HG02943 (cell line): ENCODE data around the gene ARPP19.
"Not testable (repeated sequence)": the region's sequence is repeated elsewhere in the genome, so short reads cannot be mapped to it uniquely, and the experiment has no call there.

Experiments
- ATAC-seq: cut with Tn5 transposase; IDR thresholded peaks from one replicate; pipeline ENCODE4 v1.9.1; 2021; ENCODE audit warnings: mild to moderate bottlenecking, low read depth, moderate library complexity; ENCODE audit not compliant: unreplicated experiment

ARPP19 gene

GRCh38 chr15:52517014-52517413 lies 51.8 kb downstream of the ARPP19 start:
- no peak for ATAC-seq

DNA sequence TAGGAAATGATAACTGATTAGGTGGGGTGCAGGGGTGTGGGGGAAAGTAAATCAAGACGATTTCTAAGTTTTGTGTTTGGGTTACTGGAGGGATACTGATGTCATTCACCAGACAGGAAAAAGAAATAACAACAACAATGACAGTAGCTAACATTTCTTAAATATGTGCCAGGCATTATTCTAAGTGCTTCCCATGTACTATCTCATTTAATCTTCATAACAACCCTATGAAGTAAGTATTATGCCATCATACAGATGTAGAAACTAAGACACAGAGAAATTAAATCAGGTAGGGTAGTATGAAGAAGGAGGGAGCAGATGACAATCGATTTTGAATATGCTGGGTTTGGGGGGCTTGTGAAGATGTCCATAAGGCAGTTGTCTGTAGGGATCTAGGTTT lies 53.5 kb downstream of the ARPP19 start:
- ATAC-seq, result no peak

DNA sequence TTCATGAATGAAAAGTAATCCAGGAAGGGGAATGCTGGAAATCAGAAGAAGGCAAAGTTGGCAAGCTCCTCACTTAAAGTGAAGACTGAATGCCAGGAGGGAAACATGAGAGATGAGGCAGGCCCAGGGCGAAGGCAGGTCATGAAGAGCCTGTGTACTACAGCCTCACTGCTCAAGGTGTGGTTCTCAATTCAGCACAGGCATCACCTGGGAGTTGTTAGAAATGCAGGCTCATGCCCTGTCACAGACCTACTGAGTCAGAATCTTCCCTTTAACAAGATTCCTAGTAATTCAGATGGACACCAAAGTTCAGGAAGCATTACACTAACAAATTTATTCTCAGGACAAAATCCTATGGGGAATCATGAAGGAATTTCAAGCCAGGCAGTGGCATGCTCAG lies 54.3 kb downstream of the ARPP19 start:
- no peak for ATAC-seq

GRCh38 chr15:52512869-52513268 lies 56.0 kb downstream of the ARPP19 start:
- ATAC-seq, result not testable (repeated sequence)

GRCh38 chr15:52511084-52511483 lies 57.7 kb downstream of the ARPP19 start:
- ATAC-seq, result no peak

DNA sequence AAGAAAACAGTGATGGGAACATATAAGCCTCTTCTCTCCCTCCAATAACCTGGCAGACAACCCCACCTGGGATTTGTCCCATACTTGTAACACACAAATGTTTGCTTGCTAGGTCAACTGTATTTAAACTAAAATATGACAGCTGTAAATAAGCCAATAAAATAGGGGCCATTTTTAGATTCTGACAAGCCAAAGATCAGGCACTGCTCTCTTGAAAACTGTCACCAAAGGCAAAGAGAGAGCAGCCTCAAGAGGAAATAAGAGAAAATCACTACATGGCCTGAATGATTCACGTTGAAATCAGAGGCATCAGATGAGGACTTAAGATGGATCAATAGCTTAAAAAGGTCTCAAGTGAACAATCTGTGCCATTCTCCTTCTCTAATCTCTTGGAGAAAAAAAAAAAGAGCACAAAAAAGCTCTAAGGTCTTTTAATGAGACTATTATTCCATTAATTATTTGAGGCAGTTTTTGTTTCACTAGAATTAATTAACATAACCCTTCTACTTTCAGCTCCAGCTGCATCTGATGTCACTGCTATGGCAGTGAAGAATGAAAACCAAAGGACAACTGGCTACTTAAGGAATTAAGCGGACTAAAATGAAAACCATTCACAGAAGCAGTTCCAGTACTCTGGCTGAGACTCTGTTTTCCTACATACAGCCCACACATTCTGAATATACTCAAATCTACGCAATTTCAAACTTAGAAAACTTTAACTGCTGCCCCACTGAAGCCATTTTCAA lies 59.2 kb downstream of the ARPP19 start:
- ATAC-seq, result no peak

DNA sequence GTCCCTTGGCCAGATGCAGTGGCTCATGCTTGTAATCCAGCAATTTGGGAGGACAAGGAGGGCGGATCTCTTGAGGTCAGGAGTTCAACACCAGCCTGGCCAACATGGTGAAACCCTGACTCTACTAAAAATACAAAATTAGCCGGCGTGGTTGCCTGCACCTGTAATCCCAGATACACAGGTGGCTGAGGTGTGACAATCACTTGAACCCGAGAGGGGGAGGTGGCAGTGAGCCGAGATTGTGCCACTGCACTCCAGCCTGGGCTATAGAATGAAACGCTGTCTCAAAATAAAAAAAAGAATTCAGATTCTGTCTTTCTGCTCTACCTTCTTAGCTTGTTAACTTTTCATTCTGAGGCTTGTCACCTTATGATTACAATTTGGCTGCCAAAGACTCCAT lies 62.3 kb downstream of the ARPP19 start:
- ATAC-seq, result no peak

- ATAC-seq, result no peak
Observed at GRCh38 chr15:52505151-52505550, 63.7 kb downstream of the ARPP19 start.

DNA sequence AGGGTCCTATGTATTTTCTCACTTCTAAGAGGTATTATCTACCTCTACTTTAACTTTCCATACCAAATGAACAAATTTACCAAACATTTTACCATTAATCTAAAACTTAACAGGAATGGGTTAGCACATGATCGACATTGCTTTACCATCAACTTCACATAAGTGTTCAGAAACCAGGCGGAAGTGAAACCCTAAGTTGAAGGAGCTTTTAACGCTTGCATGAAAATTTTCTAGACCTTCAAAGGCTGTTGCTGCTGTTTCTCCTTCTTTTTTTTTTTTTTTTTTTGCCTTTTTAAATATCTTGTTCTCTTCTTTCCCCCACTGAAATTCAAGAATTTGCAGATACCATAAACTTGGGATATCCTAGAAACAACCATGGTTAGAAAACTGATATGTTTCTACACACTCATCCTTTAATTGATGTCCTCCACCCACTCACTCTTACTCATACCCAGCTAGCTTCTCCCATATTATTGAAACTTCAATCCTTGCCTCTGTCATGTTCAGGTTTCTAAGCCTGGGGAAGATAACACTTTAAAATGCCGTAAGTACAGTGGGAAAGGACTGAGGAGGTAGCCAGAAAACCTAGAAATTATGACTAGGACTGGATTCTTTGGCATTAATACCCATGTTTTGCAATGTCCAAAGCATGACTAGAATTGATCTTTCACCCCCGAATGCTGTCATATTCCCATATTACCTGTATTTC lies 64.9 kb downstream of the ARPP19 start:
- ATAC-seq, result no peak

DNA sequence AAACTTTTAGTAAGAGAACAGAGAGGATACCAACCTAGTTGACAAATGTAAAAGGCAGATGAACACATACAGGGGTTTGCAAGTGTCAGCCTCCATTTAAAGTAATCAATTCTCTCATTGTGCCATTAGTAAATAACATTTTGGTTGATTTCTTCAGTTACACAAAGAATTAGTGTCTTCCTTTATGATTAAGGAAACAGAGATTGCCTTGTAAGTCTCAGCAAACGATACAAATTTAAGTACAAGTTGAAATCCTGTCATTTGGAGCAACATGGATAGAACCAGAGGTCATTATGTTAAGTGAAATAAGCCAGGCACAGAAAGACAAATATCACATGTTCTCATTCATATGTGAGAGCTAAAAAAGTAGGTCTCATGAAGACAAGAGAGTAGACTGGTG lies 66.2 kb downstream of the ARPP19 start:
- no peak for ATAC-seq

- ATAC-seq, result no peak
Observed at GRCh38 chr15:52499506-52499905, 69.3 kb downstream of the ARPP19 start.

DNA sequence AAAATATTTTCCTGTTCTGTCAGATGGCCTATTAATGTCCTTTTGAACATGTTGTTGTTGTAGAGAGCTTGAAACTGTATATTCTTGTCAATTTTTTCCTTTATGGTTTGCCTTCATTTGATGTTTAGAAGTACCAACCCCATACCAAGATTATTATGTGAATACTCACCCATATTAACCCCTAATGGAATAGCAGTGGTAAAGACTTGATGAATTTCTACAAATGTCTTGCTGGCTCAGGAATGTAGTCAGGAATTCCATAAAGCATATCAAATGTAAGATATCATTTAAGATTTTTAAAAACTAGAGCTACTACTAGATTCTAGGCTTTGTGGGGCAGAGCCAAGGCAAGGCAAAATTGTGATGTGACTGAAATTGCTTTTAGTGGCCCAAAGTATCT lies 70.1 kb downstream of the ARPP19 start:
- ATAC-seq, result no peak
